HG02938 (cell line): Measurements from ENCODE around the gene BICDL1.

Source experiments
- ATAC-seq: cut with Tn5 transposase; IDR thresholded peaks from one replicate; pipeline ENCODE4 v1.9.1; 2021; ENCODE audit warnings: mild to moderate bottlenecking, moderate library complexity; ENCODE audit not compliant: unreplicated experiment

The BICDL1 gene

GRCh38 chr12:120051535-120051934 is 62.5 kb downstream of the BICDL1 start:
- no peak for ATAC-seq

GRCh38 chr12:120054293-120054692 is 65.3 kb downstream of the BICDL1 start:
- ATAC-seq: no peak

- ATAC-seq: no peak
Measured at GRCh38 chr12:120055231-120056000, 66.4 kb downstream of the BICDL1 start.

GRCh38 chr12:120056739-120057138 is 67.7 kb downstream of the BICDL1 start:
- ATAC-seq: no peak

- ATAC-seq: no peak
Measured at GRCh38 chr12:120060196-120060595, 71.2 kb downstream of the BICDL1 start.

GRCh38 chr12:120060717-120061116 is 71.7 kb downstream of the BICDL1 start:
- ATAC-seq: no peak

GRCh38 chr12:120061575-120062214 is 72.7 kb downstream of the BICDL1 start:
- no peak for ATAC-seq

- no peak for ATAC-seq
Measured at GRCh38 chr12:120062976-120063579, 74.0 kb downstream of the BICDL1 start.

- no peak for ATAC-seq
Measured at GRCh38 chr12:120064054-120064940, 75.3 kb downstream of the BICDL1 start.

GRCh38 chr12:120065472-120065871 is 76.4 kb downstream of the BICDL1 start:
- no peak for ATAC-seq

- ATAC-seq: no peak
Measured at GRCh38 chr12:120066341-120066740, 77.3 kb downstream of the BICDL1 start.

GRCh38 chr12:120067084-120067869 is 78.2 kb downstream of the BICDL1 start:
- no peak for ATAC-seq

- ATAC-seq: no peak
Measured at GRCh38 chr12:120067901-120068300, 78.9 kb downstream of the BICDL1 start.

- ATAC-seq: no peak
Measured at GRCh38 chr12:120069278-120069677, 80.2 kb downstream of the BICDL1 start.

GRCh38 chr12:120071493-120072020 is 82.5 kb downstream of the BICDL1 start:
- no peak for ATAC-seq

- no peak for ATAC-seq
Measured at GRCh38 chr12:120072472-120073249, 83.6 kb downstream of the BICDL1 start.

GRCh38 chr12:120075034-120075616 is 86.1 kb downstream of the BICDL1 start:
- ATAC-seq: no peak

GRCh38 chr12:120076651-120077050 is 87.6 kb downstream of the BICDL1 start:
- ATAC-seq: no peak

- no peak for ATAC-seq
Measured at GRCh38 chr12:120077260-120077659, 88.2 kb downstream of the BICDL1 start.
